A673 (cell line): ENCODE results near the gene DNM1. TPM values are rescaled to one million over a fixed set of nuclear protein-coding genes. Genes with fewer than 3 reads are reported as not detected.
A peak's percentile ranks its signal among the peaks of the same experiment; 100 is the strongest.
"Not testable (repeated sequence)": the region's sequence is repeated elsewhere in the genome, so short reads cannot be mapped to it uniquely, and the experiment has no call there.

ENCODE experiments used
- BruUV-seq: library from RNA; stranded (reverse); fragments of 400-500 nt; replicated peaks from 2 replicates; lab custom pipeline; 2021; lab: Mats Ljungman, UMichigan
- CTCF ChIA-PET: fragments of 300-600 bp; sonication (Branson Sonifier 250); formaldehyde crosslinking; loops from one replicate; lab custom pipeline; 2022; ENCODE audit warnings: antibody characterized with exemption; lab: Charles Lee
- POLR2A ChIA-PET: fragments of 300-600 bp; sonication (Branson Sonifier 250); formaldehyde crosslinking; loops from one replicate; lab custom pipeline; 2022; ENCODE audit warnings: antibody characterized with exemption; ENCODE audit not compliant: low non-redundant PET; lab: Charles Lee
- DNase-seq: peaks from one replicate; pipeline ENCODE4 v3.0.0-alpha.2; 2015; ENCODE audit warnings: low spot score
- H3K27ac ChIP-seq: fragments of 200-600 bp; sonication (generic); 2 replicates; pipeline ENCODE4 v1.5.1; 2016; ENCODE audit warnings: mixed run types, low read depth, mild to moderate bottlenecking, mixed read lengths, antibody characterized with exemption, low read length; ENCODE audit not compliant: poor library complexity, severe bottlenecking
- H3K27me3 ChIP-seq: fragments of 200-600 bp; sonication (generic); replicated peaks from 2 replicates; pipeline ENCODE4 v1.6.1; 2017; ENCODE audit warnings: mixed run types, low read depth, mild to moderate bottlenecking, mixed read lengths, antibody characterized with exemption, low read length; ENCODE audit not compliant: insufficient read depth, poor library complexity
- H3K36me3 ChIP-seq: fragments of 200-600 bp; sonication (generic); 2 replicates; pipeline ENCODE4 v1.6.1; 2016; ENCODE audit warnings: mixed run types, mild to moderate bottlenecking, mixed read lengths, antibody characterized with exemption, low read length; ENCODE audit not compliant: insufficient read depth, poor library complexity, severe bottlenecking
- H3K4me1 ChIP-seq: fragments of 200-600 bp; sonication (generic); 2 replicates; pipeline ENCODE4 v1.6.1; 2017; ENCODE audit warnings: mixed run types, mild to moderate bottlenecking, mixed read lengths, antibody characterized with exemption, low read length; ENCODE audit not compliant: insufficient read depth, poor library complexity, severe bottlenecking
- H3K4me3 ChIP-seq: fragments of 200-600 bp; sonication (generic); 2 replicates; pipeline ENCODE4 v1.5.1; 2016; ENCODE audit warnings: low read depth, mixed run types, mild to moderate bottlenecking, mixed read lengths, low read length; ENCODE audit not compliant: poor library complexity, severe bottlenecking
- H3K9me3 ChIP-seq: fragments of 200-600 bp; sonication (generic); 2 replicates; pipeline ENCODE4 v1.6.1; 2016; ENCODE audit warnings: mixed run types, low read depth, mild to moderate bottlenecking, mixed read lengths, antibody characterized with exemption, low read length; ENCODE audit not compliant: poor library complexity, severe bottlenecking
- EZH2 ChIP-seq: fragments of 200-600 bp; sonication (generic); IDR thresholded peaks from 2 replicates; pipeline ENCODE4 v1.6.1; 2017; ENCODE audit warnings: borderline replicate concordance, low read depth, mild to moderate bottlenecking, mixed read lengths, antibody characterized with exemption, low read length; ENCODE audit not compliant: poor library complexity, severe bottlenecking
- intact Hi-C: fragments of 100-400 bp; cut with micrococcal nuclease; formaldehyde crosslinking; loops from one replicate; pipeline ENCODE4 v1.10.0; 2022; ENCODE audit not compliant: unreplicated experiment
- total RNA-seq: library from RNA; stranded (reverse); gene quantifications from 2 replicates; pipeline ENCODE4 v1.2.3, GENCODE V29; 2021
- TF ChIP-seq, protein P1 (sequence below): fragments of 300-800, 200-600 bp; sonication (generic); conservative IDR thresholded peaks from 2 replicates; pipeline ENCODE4 v1.5.1; 2017; ENCODE audit warnings: low read depth, mild to moderate bottlenecking, antibody characterized with exemption, low read length, moderate library complexity, mixed read lengths

DNM1 gene
- total RNA-seq, 1 experiment from 2014 or later: 7.6 TPM

DNA sequence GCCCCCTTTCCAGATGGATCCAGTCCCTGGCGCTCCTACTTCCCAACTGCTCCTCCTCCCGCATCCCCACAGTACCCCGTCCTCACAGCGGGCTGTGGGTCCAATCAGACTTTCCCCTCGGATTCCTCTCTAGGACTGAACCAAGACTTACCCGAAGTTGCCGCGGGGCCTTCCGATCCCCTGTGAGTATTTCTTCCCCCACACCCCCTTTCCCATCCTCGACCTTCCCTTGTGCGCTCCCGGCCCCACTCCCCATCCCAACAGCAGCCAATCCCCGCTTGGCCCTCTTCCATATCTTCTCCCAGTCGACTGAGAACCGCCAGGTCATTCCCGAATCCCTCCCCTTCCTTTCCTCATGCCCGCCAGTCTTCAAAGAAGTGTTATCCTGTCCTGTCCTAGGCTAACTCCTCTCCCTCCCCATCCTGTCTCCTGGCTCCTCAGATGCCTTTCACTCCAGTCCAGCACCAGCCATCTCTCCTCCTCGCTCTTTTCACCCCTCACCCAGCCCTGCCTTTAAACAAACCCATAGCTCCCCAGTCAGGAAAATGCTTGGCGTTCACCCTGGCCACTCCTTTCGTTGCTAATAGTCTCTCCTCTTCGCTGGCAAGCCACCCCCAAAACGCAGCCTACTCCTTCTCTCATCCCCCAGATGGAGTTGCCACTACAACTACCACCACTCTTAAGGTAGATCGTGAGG, 73.5 kb downstream of the DNM1 start:
- no peak for TF ChIP-seq EZH2
- TF ChIP-seq, protein P1, sequence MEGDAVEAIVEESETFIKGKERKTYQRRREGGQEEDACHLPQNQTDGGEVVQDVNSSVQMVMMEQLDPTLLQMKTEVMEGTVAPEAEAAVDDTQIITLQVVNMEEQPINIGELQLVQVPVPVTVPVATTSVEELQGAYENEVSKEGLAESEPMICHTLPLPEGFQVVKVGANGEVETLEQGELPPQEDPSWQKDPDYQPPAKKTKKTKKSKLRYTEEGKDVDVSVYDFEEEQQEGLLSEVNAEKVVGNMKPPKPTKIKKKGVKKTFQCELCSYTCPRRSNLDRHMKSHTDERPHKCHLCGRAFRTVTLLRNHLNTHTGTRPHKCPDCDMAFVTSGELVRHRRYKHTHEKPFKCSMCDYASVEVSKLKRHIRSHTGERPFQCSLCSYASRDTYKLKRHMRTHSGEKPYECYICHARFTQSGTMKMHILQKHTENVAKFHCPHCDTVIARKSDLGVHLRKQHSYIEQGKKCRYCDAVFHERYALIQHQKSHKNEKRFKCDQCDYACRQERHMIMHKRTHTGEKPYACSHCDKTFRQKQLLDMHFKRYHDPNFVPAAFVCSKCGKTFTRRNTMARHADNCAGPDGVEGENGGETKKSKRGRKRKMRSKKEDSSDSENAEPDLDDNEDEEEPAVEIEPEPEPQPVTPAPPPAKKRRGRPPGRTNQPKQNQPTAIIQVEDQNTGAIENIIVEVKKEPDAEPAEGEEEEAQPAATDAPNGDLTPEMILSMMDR: no peak
- TSS peak; percentile 63 for BruUV-seq
- Histone ChIP-seq H3K27ac (peak overlapping the region; percentile 89), H3K9me3 (no peaks in the 10 kb centered on the region), H3K4me3 (peak overlapping the region; percentile 78), H3K36me3 (peaks cover 10% of the 10 kb centered on the region), H3K4me1 (peaks cover 8% of the 10 kb centered on the region), H3K27me3 (no peaks in the 10 kb centered on the region)
- intact Hi-C loops: no loop called here
- ChIA-PET POLR2A (no interaction called here), CTCF (no interaction called here)
- no peak for DNase-seq

DNA sequence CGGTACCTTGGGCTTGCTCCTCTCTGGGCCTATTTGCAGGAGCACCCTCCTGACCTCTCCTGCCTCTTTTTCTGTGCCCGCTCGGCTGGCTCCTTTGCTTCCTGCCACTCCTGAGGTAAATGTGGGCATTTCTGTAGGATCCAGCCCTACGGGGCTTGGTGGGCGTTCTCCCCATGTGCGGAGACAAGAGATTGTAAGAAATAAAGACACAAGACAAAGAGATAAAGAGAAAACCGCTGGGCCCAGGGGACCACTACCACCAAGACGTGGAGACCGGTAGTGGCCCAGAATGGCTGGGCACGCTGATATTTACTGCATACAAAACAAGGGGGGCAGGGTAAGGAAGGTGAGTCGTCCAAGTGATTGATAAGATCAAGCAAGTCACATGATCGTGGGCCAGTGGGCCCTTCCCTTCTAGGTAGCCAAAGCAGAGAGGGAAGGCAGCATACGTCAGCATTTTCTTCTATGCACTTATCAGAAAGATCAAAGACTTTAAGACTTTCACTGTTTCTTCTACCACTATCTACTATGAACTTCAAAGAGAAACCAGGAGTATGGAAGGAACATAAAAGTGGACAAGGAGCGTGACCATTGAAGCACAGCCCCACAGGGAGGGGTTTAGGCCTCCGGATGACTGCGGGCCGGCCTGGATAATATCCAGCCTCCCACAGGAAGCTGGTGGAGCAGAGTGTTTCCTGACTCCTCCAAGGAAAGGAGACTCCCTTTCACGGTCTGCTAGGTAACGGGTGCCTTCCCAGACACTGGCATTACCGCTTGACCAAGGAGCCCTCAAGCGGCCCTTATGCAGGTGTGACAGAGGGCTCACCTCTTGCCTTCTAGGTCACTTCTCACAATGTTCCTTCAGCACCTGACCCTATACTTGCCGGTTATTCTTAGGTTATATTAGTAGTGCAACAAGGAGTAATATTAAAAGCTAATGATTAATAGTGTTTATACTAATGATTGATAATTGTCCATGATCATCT, 76.2 kb downstream of the DNM1 start:
- DNase-seq, POLR2A ChIA-PET, intact Hi-C loops, H3K36me3 ChIP-seq, BruUV-seq, H3K9me3 ChIP-seq, H3K27ac ChIP-seq, CTCF ChIA-PET, H3K4me1 ChIP-seq, H3K4me3 ChIP-seq, H3K27me3 ChIP-seq: not testable (repeated sequence)

DNA sequence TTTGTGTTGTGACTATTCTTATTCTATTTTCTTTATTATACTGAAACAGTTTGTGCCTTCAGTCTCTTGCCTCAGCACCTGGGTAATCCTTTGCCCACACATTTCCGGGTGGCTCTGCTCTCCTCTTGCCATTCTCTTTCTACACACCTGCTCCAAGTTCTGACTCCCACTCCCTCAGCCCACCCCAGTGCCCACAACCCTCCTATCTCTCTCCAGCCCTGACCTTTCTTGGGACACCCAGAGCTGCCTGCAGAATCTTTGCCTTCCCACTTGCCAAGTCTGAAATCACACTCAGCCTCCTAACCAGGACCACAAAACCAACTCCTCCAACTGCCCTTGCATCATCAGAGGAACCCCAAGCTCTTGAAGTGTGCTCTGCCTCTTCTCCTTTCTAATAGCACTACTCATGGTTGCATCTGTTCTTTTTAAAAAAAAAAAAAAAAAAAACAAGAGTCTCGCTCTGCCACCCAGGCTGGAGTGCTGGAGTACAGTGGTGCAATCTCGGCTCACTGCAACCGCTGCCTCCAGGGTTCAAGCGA, 77.0 kb downstream of the DNM1 start:
- Histone ChIP-seq H3K4me3 (no peak overlapping the region), H3K4me1 (peaks cover 3% of the 10 kb centered on the region), H3K9me3 (no peaks in the 10 kb centered on the region), H3K36me3 (no peaks in the 10 kb centered on the region), H3K27me3 (no peaks in the 10 kb centered on the region), H3K27ac (no peak overlapping the region)
- no peak for DNase-seq
- no peak for TF ChIP-seq EZH2
- TF ChIP-seq, protein P1: no peak
- ChIA-PET CTCF (no interaction called here), POLR2A (no interaction called here)
- BruUV-seq: no TSS peak
- intact Hi-C loops: no loop called here
